Coronary artery (tissue), 2 donors: ENCODE data around the gene BLMH.

Experiments used
- DNase-seq: peaks from one replicate; pipeline ENCODE4 v3.0.0-alpha.2; 2017; ENCODE audit warnings: low spot score
- H3K27ac ChIP-seq, 2 donors: fragments of 200-600 bp; sonication (generic); one replicate each; pipeline ENCODE4 v1.5.1; 2016 to 2019
- H3K4me3 ChIP-seq: fragments of 200-600 bp; sonication (generic); 2 replicates; pipeline ENCODE4 v1.5.1; 2016; ENCODE audit warnings: mild to moderate bottlenecking, moderate library complexity
- TF ChIP-seq, protein P1 (sequence below): fragments of 200-600 bp; sonication (generic); IDR thresholded peaks from one replicate; pipeline ENCODE4 v1.5.1; 2019; ENCODE audit warnings: antibody characterized with exemption

The BLMH gene

DNA sequence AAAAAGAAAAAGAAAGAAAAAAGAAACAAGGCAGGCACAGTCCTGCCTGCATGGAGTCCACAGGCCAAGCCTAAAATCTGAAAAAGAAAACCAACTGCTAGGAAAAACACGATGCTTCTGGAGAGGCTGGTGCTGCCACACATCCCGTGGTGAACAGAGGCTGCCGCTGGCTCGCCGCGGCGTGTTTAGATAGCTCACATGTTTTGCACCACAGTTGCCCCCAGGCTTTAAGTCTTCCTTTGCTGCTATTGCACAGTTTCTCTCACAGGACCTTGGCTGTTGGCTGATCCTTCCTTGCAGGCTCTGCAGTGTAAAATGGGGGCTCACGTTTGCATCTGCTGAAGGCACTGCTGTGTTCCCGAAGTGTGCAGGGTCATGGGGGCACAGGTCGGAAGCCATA lies 64.9 kb downstream of the BLMH start:
- Histone ChIP-seq H3K27ac (no peak overlapping the region), H3K4me3 (no peak overlapping the region)
- peak; percentile 36 for DNase-seq
- TF ChIP-seq, protein P1, sequence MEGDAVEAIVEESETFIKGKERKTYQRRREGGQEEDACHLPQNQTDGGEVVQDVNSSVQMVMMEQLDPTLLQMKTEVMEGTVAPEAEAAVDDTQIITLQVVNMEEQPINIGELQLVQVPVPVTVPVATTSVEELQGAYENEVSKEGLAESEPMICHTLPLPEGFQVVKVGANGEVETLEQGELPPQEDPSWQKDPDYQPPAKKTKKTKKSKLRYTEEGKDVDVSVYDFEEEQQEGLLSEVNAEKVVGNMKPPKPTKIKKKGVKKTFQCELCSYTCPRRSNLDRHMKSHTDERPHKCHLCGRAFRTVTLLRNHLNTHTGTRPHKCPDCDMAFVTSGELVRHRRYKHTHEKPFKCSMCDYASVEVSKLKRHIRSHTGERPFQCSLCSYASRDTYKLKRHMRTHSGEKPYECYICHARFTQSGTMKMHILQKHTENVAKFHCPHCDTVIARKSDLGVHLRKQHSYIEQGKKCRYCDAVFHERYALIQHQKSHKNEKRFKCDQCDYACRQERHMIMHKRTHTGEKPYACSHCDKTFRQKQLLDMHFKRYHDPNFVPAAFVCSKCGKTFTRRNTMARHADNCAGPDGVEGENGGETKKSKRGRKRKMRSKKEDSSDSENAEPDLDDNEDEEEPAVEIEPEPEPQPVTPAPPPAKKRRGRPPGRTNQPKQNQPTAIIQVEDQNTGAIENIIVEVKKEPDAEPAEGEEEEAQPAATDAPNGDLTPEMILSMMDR = no peak

DNA sequence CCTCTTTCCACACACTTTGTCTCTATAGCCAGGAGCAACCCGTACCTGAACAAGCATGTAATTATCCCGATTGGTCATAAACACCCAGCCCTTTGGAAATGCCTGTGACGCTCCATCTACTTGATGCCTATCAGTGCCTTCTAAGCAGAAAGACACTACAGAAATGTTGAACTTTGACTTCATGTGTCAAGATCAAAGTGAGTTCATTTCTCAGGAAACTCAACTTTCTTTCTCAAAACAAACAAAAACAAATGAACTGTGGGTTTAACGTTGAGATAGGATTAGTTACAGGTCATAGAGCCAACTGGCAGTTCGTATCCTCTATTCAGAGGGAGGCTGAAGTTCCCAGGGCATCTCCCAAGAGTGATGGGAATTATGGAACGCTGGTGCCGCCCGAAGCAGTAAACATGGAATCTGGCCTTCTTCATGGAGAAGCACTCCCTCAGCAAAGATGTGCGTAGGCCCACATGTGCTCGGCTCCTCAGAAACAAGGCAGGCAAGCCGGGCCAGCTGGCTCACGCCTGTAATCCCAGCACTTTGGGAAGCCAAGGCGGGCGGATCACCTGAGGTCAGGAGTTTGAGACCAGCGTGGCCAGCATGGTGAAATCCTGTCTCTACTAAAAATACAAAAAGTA lies 65.7 kb downstream of the BLMH start:
- no peak overlapping the region for H3K27ac ChIP-seq
- peak; percentile 17 for DNase-seq
- H3K4me3 ChIP-seq = no peak overlapping the region
- TF ChIP-seq, protein P1 = no peak

DNA sequence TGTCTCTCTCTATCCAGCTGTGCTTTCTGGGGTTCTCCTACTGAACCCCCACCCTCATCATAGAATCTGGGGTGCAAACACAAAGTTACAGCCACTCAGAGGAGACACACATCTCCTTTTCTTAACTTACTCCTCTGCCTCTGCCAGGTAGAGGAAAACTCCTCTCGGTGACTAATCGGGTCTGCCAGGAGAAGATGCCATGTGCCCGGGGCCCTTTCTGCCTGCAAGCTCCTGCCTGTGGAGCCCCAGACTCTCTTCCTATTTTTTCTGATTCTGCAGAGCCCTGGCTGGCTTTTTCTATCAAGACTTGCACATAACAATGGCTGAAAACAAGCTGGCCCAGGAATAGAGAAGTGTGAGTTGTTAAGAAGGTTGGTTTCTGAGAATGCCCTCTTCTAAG lies 66.6 kb downstream of the BLMH start:
- no peak for DNase-seq
- Histone ChIP-seq H3K27ac (no peak overlapping the region), H3K4me3 (no peak overlapping the region)
- TF ChIP-seq, protein P1 = no peak

DNA sequence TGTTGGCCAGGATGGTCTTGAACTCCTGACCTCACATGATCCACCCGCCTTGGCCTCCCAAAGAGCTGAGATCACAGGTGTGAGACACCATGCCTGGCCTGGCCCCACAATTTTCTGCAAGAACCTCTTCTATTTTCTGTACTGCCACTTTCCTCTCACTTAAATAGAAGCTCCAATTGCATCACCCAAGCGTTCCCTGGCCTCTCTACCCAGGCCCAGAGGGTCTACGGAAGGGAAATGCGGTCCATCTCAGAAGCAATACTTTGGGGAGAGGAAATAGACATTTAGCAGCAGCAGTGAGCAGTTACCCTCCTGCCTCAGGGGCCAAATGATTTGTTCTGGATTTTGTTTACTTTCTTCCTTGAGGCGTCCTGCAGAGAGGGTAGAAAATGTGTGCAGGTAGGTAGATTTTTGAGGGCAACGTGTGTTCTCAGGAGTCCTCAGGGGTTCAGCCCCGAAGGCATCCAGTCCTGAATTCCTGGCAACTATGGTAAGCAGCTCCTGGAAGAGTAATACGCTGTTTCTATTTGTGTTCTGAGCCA lies 67.3 kb downstream of the BLMH start:
- Histone ChIP-seq H3K27ac (no peak overlapping the region), H3K4me3 (no peak overlapping the region)
- TF ChIP-seq, protein P1 = no peak
- no peak for DNase-seq

DNA sequence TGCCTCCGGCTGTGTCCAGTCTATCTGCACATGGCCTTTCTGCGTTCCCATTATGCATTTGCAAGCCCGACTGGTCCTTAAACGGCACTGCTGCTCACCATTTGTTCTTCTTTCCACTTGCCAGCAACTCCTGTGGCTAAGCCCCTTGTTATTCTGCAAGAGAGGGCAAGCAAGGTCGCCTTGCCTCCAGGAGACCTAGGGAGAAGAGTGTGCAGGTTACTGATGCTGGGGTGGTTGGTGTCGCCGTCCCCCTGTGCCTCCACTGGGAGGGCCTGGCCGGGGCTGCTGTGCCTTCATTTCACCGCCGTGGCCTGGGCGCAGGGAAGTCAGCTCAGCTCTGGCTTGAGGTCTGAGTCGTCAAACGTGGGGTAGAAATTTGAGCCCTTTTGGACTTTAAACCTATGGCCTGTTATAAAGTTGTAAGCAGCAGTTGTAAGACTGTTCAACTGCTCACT lies 69.0 kb downstream of the BLMH start:
- TF ChIP-seq, protein P1 = no peak
- no peak overlapping the region for H3K4me3 ChIP-seq
- peak; percentile 47 for DNase-seq
- no peak overlapping the region for H3K27ac ChIP-seq

DNA sequence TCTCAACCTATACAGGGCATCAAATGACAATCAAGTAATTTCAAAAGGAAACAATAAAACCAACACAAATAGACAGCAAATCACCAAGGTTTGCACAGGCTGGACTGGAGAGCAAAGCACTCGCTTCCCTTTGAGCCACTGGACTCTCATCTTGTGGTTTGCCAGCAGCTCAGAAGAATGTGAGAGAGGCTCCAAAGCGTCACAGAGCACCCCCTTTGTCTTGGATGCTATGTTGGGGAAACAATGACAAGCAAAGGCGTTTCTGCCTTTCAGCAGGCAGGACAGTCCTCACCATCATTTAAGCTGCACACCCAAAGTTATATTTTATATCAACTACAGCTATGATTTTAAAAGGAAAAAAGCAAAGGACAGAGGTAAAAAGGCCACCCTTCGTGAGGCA lies 69.5 kb downstream of the BLMH start:
- no peak overlapping the region for H3K27ac ChIP-seq
- TF ChIP-seq, protein P1 = no peak
- peak; percentile 22 for DNase-seq
- H3K4me3 ChIP-seq = no peak overlapping the region

DNA sequence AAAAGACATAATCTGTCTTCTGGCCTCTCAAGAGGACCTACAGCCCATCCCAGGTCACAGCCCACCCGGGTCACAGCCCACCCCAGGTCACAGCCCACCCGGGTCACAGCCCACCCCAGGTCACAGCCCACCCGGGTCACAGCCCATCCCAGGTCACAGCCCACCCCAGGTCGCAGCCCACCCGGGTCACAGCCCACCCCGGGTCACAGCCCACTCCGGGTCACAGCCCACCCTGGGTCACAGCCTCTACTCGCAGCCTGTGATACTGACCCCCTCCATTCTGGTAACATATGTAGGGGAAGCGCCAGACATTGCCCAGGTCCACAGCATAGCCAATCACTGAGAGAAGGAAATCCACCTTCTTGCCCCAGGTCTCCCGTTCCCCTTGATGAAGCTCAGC lies 70.4 kb downstream of the BLMH start:
- H3K4me3 ChIP-seq = no peak overlapping the region
- TF ChIP-seq, protein P1 = no peak
- DNase-seq = no peak
- H3K27ac ChIP-seq = no peak overlapping the region
